GM06990 (cell line): ENCODE data around the gene ZIC3.

ENCODE experiments used
- DNase-seq: peaks from one replicate; pipeline ENCODE4 v3.0.0-alpha.2; 2011; ENCODE audit not compliant: insufficient read length; ENCODE audit errors: extremely low read depth
- H3K27me3 ChIP-seq: replicated peaks from 2 replicates; pipeline ENCODE4 v1.6.0; 2011; ENCODE audit warnings: low read length; ENCODE audit not compliant: control insufficient read depth, insufficient read depth
- H3K36me3 ChIP-seq: 2 replicates; pipeline ENCODE4 v1.5.1; 2011; ENCODE audit warnings: low read length; ENCODE audit not compliant: control insufficient read depth, insufficient read depth
- H3K4me3 ChIP-seq: replicated peaks from 2 replicates; pipeline ENCODE4 v1.5.1; 2011; ENCODE audit warnings: low read depth, mild to moderate bottlenecking, control low read depth, low read length
- CTCF ChIP-seq: IDR thresholded peaks from 2 replicates; pipeline ENCODE4 v1.5.1; 2011; ENCODE audit warnings: low read length, control low read depth, mild to moderate bottlenecking, inconsistent platforms; ENCODE audit not compliant: insufficient read depth, poor library complexity, severe bottlenecking

Gene ZIC3

GRCh38 chrX:137563681-137564651, 2.0 kb upstream of the ZIC3 start:
- no peaks in the 10 kb centered on the region; the same call in 1 of the 2 replicates for H3K27me3 ChIP-seq
- H3K36me3 ChIP-seq: no peaks in the 10 kb centered on the region
- no peak for DNase-seq
- TF ChIP-seq CTCF: no peak
- H3K4me3 ChIP-seq: no peak overlapping the region

- no peak for TF ChIP-seq CTCF
- Histone ChIP-seq H3K36me3 (no peaks in the 10 kb centered on the region), H3K4me3 (no peak overlapping the region), H3K27me3 (no peaks in the 10 kb centered on the region; the same call in 1 of the 2 replicates)
- no peak for DNase-seq
Measured at GRCh38 chrX:137565318-137565904, 516 bp upstream of the ZIC3 start.

GRCh38 chrX:137566746-137567679, 1.1 kb downstream of the ZIC3 start:
- TF ChIP-seq CTCF: no peak
- Histone ChIP-seq H3K27me3 (no peaks in the 10 kb centered on the region; the same call in 1 of the 2 replicates), H3K4me3 (no peak overlapping the region), H3K36me3 (no peaks in the 10 kb centered on the region)
- no peak for DNase-seq

DNA sequence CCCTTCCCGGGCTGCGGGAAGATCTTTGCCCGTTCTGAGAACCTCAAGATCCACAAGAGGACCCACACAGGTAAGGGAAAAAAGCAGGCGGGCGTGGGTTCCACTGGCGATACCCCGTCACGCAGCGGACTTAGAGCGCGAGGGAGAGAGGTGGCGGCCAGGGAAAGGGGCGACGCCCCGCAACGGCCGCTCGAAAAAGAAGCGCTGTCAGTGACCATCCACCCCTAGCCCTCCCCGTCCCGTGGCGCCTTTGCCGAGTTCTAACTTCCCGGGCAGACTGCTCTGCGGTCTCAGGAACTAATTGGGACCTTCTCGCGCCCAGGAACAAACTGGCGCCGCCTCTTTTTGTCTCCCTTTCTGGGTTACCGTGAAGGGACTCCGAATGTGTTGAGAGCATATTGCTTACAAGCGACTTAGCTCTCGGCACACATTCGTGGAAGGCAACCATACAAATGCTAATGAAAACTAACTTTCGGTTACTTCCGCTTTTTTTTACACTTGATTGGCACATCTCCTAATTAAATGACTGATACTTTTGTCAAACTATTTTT, 1.8 kb downstream of the ZIC3 start:
- no peak for TF ChIP-seq CTCF
- no peak for DNase-seq
- Histone ChIP-seq H3K27me3 (no peaks in the 10 kb centered on the region; the same call in 1 of the 2 replicates), H3K36me3 (no peaks in the 10 kb centered on the region), H3K4me3 (no peak overlapping the region)

GRCh38 chrX:137568741-137569469, 3.0 kb downstream of the ZIC3 start:
- no peak overlapping the region for H3K4me3 ChIP-seq
- TF ChIP-seq CTCF: no peak
- no peak for DNase-seq
- no peaks in the 10 kb centered on the region for H3K36me3 ChIP-seq
- H3K27me3 ChIP-seq: no peaks in the 10 kb centered on the region; the same call in 1 of the 2 replicates
